ENCODE measurements around the gene REM1.

Gene REM1

GRCh38 chr20:31523361-31524283 is 48.5 kb downstream of the REM1 start:
- DNase-seq (ENCODE audit: low read depth in 2 of 2): no peak

GRCh38 chr20:31527266-31527665 is 52.2 kb downstream of the REM1 start:
- no peak for DNase-seq (ENCODE audit: low read depth in 2 of 2)
